Measurements from ENCODE around the gene CRYBG1.

CRYBG1 gene

GRCh38 chr6:106370639-106371038 lies 10.1 kb downstream of the CRYBG1 start:
- DNase-seq (ENCODE audit: low spot score): no peak
- in situ Hi-C loops (cut with MboI; ENCODE audit: low pct_unique_long_range_greater_than_20kb, low sequenced_read_pairs, unreplicated experiment): no loop called here
- no peak for TF ChIP-seq CTCF (IDR thresholded peaks at IDR 0.05; ENCODE audit: extremely low read depth, insufficient read depth, missing control alignments)

GRCh38 chr6:106372838-106373501 lies 12.5 kb downstream of the CRYBG1 start:
- in situ Hi-C loops (cut with MboI; ENCODE audit: low pct_unique_long_range_greater_than_20kb, low sequenced_read_pairs, unreplicated experiment): no loop called here
- no peak for TF ChIP-seq CTCF (IDR thresholded peaks at IDR 0.05; ENCODE audit: extremely low read depth, insufficient read depth, missing control alignments)
- no peak for DNase-seq (ENCODE audit: low spot score)

DNA sequence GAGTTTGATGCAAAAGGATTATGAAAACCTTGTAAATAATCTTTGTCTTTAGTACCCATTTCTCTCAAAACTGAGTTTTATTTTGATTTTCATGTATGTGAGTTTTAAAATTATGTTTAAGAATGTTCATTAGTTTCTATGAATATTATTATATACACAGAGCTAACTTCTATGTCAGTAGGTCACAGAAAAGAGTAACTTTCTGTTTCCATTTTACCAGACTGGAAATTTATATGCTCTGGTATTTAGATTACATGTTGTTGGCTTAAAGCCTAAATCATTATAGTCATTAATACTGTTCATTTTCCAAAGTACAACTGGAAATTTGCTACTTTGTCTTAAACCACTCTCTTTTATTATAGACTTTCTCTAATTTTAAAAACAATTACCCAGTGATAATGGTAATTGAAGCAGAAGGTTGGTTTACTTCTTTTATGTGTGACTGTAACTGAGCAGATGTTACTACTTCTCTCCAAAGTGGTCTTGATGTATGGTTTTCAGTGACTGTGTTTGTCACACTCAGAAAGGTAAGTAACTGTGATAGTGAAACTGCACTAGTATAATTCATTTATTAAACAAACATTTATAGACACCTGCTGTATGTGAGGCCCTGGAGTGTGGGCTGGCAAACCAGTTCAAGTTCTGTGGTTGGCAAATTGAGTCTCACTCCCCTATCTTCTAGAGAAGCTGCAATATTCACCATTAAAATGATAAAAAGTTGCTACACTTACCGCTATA lies 13.2 kb downstream of the CRYBG1 start:
- no peak for TF ChIP-seq CTCF (IDR thresholded peaks at IDR 0.05; ENCODE audit: extremely low read depth, insufficient read depth, missing control alignments)
- DNase-seq (ENCODE audit: low spot score): no peak
- in situ Hi-C loops (cut with MboI; ENCODE audit: low pct_unique_long_range_greater_than_20kb, low sequenced_read_pairs, unreplicated experiment): no loop called here

DNA sequence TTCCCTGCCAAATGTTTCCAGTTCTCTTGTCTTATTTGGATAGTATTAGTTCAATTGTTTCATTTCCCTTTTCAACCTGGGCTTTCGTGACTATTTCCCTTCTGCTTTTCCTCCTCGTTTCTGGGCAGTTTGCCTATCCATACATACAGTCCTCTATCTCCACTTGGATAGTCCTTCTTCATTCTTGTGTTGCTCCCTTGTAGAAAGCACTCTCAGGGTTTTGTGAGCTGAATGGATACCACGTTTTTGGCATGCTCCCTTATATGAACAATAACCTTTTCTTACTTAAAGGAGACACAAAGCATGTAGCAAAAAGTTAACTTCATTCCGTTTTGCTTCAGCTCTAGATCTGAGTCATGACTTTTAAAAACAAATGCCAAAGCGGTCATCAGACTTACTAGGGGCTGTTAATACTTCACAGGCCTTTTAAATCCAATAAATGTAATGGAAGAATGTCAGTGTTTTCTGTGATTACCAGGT lies 16.6 kb downstream of the CRYBG1 start:
- DNase-seq (ENCODE audit: low spot score): no peak
- no peak for TF ChIP-seq CTCF (IDR thresholded peaks at IDR 0.05; ENCODE audit: extremely low read depth, insufficient read depth, missing control alignments)
- in situ Hi-C loops (cut with MboI; ENCODE audit: low pct_unique_long_range_greater_than_20kb, low sequenced_read_pairs, unreplicated experiment): no loop called here

DNA sequence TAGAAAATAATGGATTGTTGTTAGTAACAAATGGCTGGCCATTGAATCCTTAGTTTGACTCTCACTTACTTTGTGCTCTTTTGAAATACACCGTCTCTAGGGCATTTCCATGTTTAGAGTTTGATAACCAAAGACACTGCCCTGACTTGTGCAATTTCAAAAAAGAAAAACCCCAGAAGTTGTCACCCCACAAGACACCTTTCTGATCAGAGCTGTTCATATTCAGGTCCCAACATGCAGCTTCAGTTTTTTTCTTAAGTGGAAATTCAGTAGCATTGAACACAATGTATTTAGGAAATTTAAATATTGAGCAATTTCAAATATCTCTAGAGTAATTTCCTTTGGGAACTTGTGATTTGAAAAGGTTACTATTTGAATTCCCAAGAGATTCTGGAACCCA lies 19.4 kb downstream of the CRYBG1 start:
- in situ Hi-C loops (cut with MboI; ENCODE audit: low pct_unique_long_range_greater_than_20kb, low sequenced_read_pairs, unreplicated experiment): no loop called here
- no peak for DNase-seq (ENCODE audit: low spot score)
- no peak for TF ChIP-seq CTCF (IDR thresholded peaks at IDR 0.05; ENCODE audit: extremely low read depth, insufficient read depth, missing control alignments)

GRCh38 chr6:106380407-106380806 lies 19.9 kb downstream of the CRYBG1 start:
- in situ Hi-C loops (cut with MboI; ENCODE audit: low pct_unique_long_range_greater_than_20kb, low sequenced_read_pairs, unreplicated experiment): no loop called here
- no peak for DNase-seq (ENCODE audit: low spot score)
- TF ChIP-seq CTCF (IDR thresholded peaks at IDR 0.05; ENCODE audit: extremely low read depth, insufficient read depth, missing control alignments): no peak

Measured in GM13977 (cell line).